DND-41 (cell line): ENCODE measurements around the gene XRCC5.
"Not testable (repeated sequence)": the region's sequence is repeated elsewhere in the genome, so short reads cannot be mapped to it uniquely, and the experiment has no call there.

ENCODE experiments used
- ATAC-seq: fragments of 200-7000 bp; cut with Tn5 transposase; 3 replicates; pipeline ENCODE4 v1.9.1; 2021; ENCODE audit warnings: low read depth; ENCODE audit not compliant: insufficient read depth
- DNase-seq: peaks from one replicate; pipeline ENCODE4 v3.0.0-alpha.2; 2020
- H2AFZ ChIP-seq: 2 replicates; pipeline ENCODE4 v1.6.0; 2012; ENCODE audit warnings: low read depth, low read length
- H3K27ac ChIP-seq: 2 replicates; pipeline ENCODE4 v1.5.1; 2012; ENCODE audit warnings: low read length, inconsistent platforms
- H3K27me3 ChIP-seq: fragments of 200-600 bp; sonication (generic); 2 replicates; pipeline ENCODE4 v1.6.0; 2012; ENCODE audit warnings: low read length, mild to moderate bottlenecking, inconsistent platforms; ENCODE audit not compliant: insufficient read depth, poor library complexity
- H3K36me3 ChIP-seq: 2 replicates; pipeline ENCODE4 v1.5.1; 2012; ENCODE audit warnings: low read length, inconsistent platforms; ENCODE audit not compliant: insufficient read depth
- H3K4me1 ChIP-seq: 2 replicates; pipeline ENCODE4 v1.5.1; 2012; ENCODE audit warnings: mild to moderate bottlenecking, low read length; ENCODE audit not compliant: insufficient read depth
- H3K4me2 ChIP-seq: 2 replicates; pipeline ENCODE4 v1.6.0; 2012; ENCODE audit warnings: mild to moderate bottlenecking, moderate library complexity, low read length, inconsistent platforms; ENCODE audit not compliant: insufficient read depth
- H3K4me3 ChIP-seq, 2 experiments: fragments of 200-600 bp in 1 of 2; shearing (Covaris generic) in 1 of 2; 2 replicates each; pipeline ENCODE4 v1.5.1; 2012 to 2016; ENCODE audit warnings: inconsistent platforms in 2 of 2, low read length in 2 of 2, mild to moderate bottlenecking in 2 of 2, low read depth in 1 of 2, moderate library complexity in 1 of 2
- H3K79me2 ChIP-seq: 2 replicates; pipeline ENCODE4 v1.6.0; 2012; ENCODE audit warnings: low read length, inconsistent platforms; ENCODE audit not compliant: insufficient read depth
- H3K9ac ChIP-seq: 2 replicates; pipeline ENCODE4 v1.6.0; 2012; ENCODE audit warnings: low read depth, mild to moderate bottlenecking, inconsistent platforms, low read length, moderate library complexity
- H3K9me3 ChIP-seq: 2 replicates; pipeline ENCODE4 v1.5.1; 2012; ENCODE audit warnings: low read length, moderate library complexity, mild to moderate bottlenecking, inconsistent platforms; ENCODE audit not compliant: insufficient read depth, severe bottlenecking
- H4K20me1 ChIP-seq: 2 replicates; pipeline ENCODE4 v1.6.0; 2012; ENCODE audit warnings: low read length; ENCODE audit not compliant: insufficient read depth
- CTCF ChIP-seq: IDR thresholded peaks from 2 replicates; pipeline ENCODE4 v1.5.1; 2012; ENCODE audit warnings: borderline replicate concordance, low read length, moderate library complexity, mild to moderate bottlenecking; ENCODE audit not compliant: poor library complexity, severe bottlenecking; ENCODE audit errors: extremely low read depth
- EZH2 ChIP-seq: IDR thresholded peaks from 3 replicates; pipeline ENCODE4 v1.6.1; 2012; ENCODE audit warnings: borderline replicate concordance, low read depth, mild to moderate bottlenecking, moderate library complexity, low read length, inconsistent platforms; ENCODE audit not compliant: severe bottlenecking

The XRCC5 gene

DNA sequence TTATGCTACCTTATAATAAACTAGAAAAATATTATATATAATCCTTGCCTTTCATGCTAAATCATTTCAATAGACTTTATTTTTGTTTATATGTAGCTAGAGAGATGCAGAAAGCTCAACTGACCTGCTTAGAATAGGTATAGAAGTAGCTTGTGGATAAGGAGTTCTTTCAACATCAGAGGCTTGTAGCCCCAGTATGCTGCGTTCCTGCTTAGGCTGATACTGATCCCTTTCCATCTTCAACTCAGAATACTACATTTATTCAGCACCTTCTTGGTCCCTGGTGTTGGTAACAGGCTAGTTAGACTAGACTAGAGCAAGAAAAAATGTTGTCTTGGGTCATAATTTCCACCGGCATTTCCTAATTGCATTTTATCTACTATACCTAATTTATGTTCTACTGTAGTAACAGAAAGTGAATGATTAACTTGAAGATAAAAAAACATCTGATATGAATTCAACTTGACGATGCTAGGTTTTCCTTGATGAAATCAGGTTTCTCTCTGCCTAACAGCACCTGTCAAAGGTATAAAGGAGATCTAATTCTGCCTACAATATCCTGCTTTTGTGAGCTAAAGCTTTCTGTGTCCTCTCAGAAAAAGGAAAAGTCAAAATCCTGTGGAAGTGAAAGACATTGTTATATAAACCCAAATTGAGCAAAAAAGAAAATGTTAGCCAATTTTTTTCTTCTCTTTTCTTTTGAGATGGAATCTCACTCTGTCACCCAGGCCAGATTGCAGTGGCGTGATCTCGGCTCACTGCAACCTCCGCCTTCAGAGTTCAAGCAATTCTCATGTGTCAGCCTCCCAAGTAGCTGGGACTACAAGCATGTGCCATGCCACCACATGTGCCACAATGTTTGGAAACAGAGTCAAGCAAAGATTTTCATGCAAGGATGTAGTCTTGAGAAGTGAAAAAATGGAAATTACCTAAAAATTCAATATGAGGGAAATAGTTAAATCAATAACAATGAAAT is 33.4 kb upstream of the XRCC5 start:
- Histone ChIP-seq H3K27ac (no peak overlapping the region), H3K79me2 (no peaks in the 10 kb centered on the region), H3K9ac (no peak overlapping the region), H3K4me1 (no peaks in the 10 kb centered on the region), H2AFZ (no peak overlapping the region), H4K20me1 (no peaks in the 10 kb centered on the region), H3K27me3 (peaks cover 3% of the 10 kb centered on the region), H3K4me2 (no peak overlapping the region), H3K36me3 (no peaks in the 10 kb centered on the region), H3K9me3 (no peaks in the 10 kb centered on the region), H3K4me3 (no peak overlapping the region)
- TF ChIP-seq CTCF (no peak), EZH2 (no peak)
- DNase-seq (no peak), ATAC-seq (no peak)

GRCh38 chr2:216078776-216079175 is 30.4 kb upstream of the XRCC5 start:
- no peak overlapping the region for H3K9ac ChIP-seq
- no peaks in the 10 kb centered on the region for H3K9me3 ChIP-seq
- no peak overlapping the region for H3K27ac ChIP-seq
- no peaks in the 10 kb centered on the region for H3K36me3 ChIP-seq
- no peak overlapping the region for H3K4me3 ChIP-seq
- no peak overlapping the region for H3K4me2 ChIP-seq
- peaks cover 25% of the 10 kb centered on the region for H3K27me3 ChIP-seq
- H2AFZ ChIP-seq: no peak overlapping the region
- ATAC-seq (no peak), DNase-seq (no peak)
- no peaks in the 10 kb centered on the region for H3K79me2 ChIP-seq
- H4K20me1 ChIP-seq: no peaks in the 10 kb centered on the region
- peaks cover 20% of the 10 kb centered on the region for H3K4me1 ChIP-seq
- no peak for TF ChIP-seq CTCF
- TF ChIP-seq EZH2: no peak

GRCh38 chr2:216080048-216080447 is 29.1 kb upstream of the XRCC5 start:
- not testable (repeated sequence) for H3K36me3 ChIP-seq, H3K9me3 ChIP-seq, H3K9ac ChIP-seq, ATAC-seq, H4K20me1 ChIP-seq, DNase-seq, H3K27ac ChIP-seq, H2AFZ ChIP-seq, H3K4me2 ChIP-seq, H3K79me2 ChIP-seq, H3K4me3 ChIP-seq
- Histone ChIP-seq H3K27me3 (peaks cover 25% of the 10 kb centered on the region), H3K4me1 (peaks cover 27% of the 10 kb centered on the region)

- no peak for DNase-seq
- Histone ChIP-seq H3K27me3 (peaks cover 25% of the 10 kb centered on the region), H3K27ac (no peak overlapping the region), H4K20me1 (no peaks in the 10 kb centered on the region), H3K4me2 (peak overlapping the region; percentile 79), H3K9me3 (no peaks in the 10 kb centered on the region), H3K4me3 (peak overlapping the region; percentile 4 to 58; a peak in 3 of 4 replicates), H3K4me1 (peaks cover 29% of the 10 kb centered on the region), H3K9ac (peak overlapping the region; percentile 43), H3K79me2 (no peaks in the 10 kb centered on the region), H2AFZ (peak overlapping the region; percentile 67), H3K36me3 (no peaks in the 10 kb centered on the region)
- ATAC-seq: no peak
- TF ChIP-seq CTCF: no peak
- TF ChIP-seq EZH2: no peak
These were observed 28.1 kb upstream of the XRCC5 start for GRCh38 chr2:216081012-216081411.
